Kidney (tissue), 14 donors: ENCODE results near the gene RBM12. TPM values are rescaled to one million over a fixed set of nuclear protein-coding genes. Genes with fewer than 3 reads are reported as not detected.

Experiments
- DNase-seq, 5 donors: peaks; one replicate each; pipeline ENCODE4 v3.0.0-alpha.2; 2013 to 2020
- FAIRE-seq: peaks from 2 replicates; lab custom pipeline; 2012; peaks lifted over from hg19 to GRCh38; lab: Jason Lieb, UNC
- H3K27ac ChIP-seq, 2 donors: one replicate each; pipeline ENCODE4 v1.7.0; 2013; ENCODE audit warnings: low read depth in 2 of 2, low read length in 2 of 2, inconsistent platforms in 1 of 2
- H3K27me3 ChIP-seq: one replicate; pipeline ENCODE4 v1.7.1; 2013; ENCODE audit warnings: low read length, inconsistent platforms; ENCODE audit not compliant: control insufficient read depth, insufficient read depth
- H3K36me3 ChIP-seq, 3 donors: one replicate each; pipeline versions ENCODE4 v1.7.0 to v1.7.1; 2013; ENCODE audit warnings: low read length in 3 of 3, control low read depth in 1 of 3, inconsistent platforms in 1 of 3; ENCODE audit not compliant: insufficient read depth in 3 of 3, control insufficient read depth in 2 of 3
- H3K4me1 ChIP-seq, 3 donors: one replicate each; pipeline versions ENCODE4 v1.7.0 to v1.7.1; 2013; ENCODE audit warnings: low read length in 3 of 3, inconsistent platforms in 1 of 3, low read depth in 1 of 3; ENCODE audit not compliant: control insufficient read depth in 2 of 3, insufficient read depth in 2 of 3
- H3K4me3 ChIP-seq, 3 donors: one replicate each; pipeline versions ENCODE4 v1.7.0 to v1.8.1; 2013; ENCODE audit warnings: low read length in 3 of 3, control low read depth in 1 of 3, inconsistent platforms in 1 of 3
- H3K9ac ChIP-seq, 3 donors: one replicate each; pipeline versions ENCODE4 v1.7.0 to v1.7.1; 2013; ENCODE audit warnings: low read length in 3 of 3, control low read depth in 1 of 3, inconsistent platforms in 1 of 3
- H3K9me3 ChIP-seq, 3 donors: one replicate each; pipeline versions ENCODE4 v1.7.0 to v1.7.1; 2013; ENCODE audit warnings: low read length in 3 of 3, control low read depth in 1 of 3, inconsistent platforms in 1 of 3; ENCODE audit not compliant: control insufficient read depth in 2 of 3, insufficient read depth in 1 of 3
- intact Hi-C: fragments of 100-400 bp; cut with DNase I; formaldehyde crosslinking; loops from one replicate; pipeline ENCODE4 v1.11.1; 2022
- polyA plus RNA-seq: library from polyadenylated mRNA; stranded (reverse); fragments of 350-450 nt; fragmentation: Illumina TruSeq; extraction: RNeasy Lipid Tissue Mini Kit (QIAGEN cat#74804); gene quantifications from one replicate; pipeline ENCODE4 v1.2.3, GENCODE V29; 2014; ENCODE audit warnings: low read depth, low replicate concordance; ENCODE audit not compliant: insufficient read depth
- total RNA-seq: library from RNA; stranded (reverse); fragmentation: NEBNext Ultra II Directional; extraction: Animal tissue kit (Norgen Biotek cat#: 25700); gene quantifications from one replicate; pipeline ENCODE4 v1.2.1, GENCODE V29; 2021
- TF ChIP-seq, protein P1 (sequence below): IDR thresholded peaks from 3 replicates; pipeline ENCODE4 v1.5.1; 2012; ENCODE audit warnings: mild to moderate bottlenecking, moderate library complexity, borderline replicate concordance; ENCODE audit not compliant: insufficient read depth; ENCODE audit errors: extremely low read depth
- donor health status: control.
- donor health status: control.
- donor health status: control.
- donor health status: control.
- donor health status: control.
- donor health status: DM: yes; HTN: yes; CAD: no.
- donor health status: Normal renal cell carcinoma (clear cell type).

The RBM12 gene
- total and polyA plus RNA-seq, 2 donors from 2014 or later, result 11.1 to 101 TPM

DNA sequence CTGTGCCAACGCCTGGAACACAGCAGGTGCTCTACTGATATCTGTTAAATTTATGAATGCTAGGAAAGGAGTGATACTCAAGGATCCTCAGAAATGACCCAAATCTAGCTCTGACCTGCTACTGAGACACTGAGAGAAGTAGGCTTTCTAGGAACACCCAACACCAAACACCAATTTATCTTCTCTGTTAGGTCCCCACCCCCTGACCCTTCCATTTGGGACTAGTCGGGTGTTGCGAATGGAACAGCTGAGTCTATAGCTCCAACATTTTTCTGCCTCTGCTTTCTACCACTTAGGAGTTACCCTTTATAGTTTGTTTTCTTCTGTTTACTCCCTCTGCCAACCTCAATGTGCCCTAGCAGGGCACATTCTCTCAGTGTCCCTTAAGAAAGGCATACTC, 24.0 kb downstream of the RBM12 start:
- H3K36me3 ChIP-seq, result no peaks in the 10 kb centered on the region
- DNase-seq, result no peak
- TF ChIP-seq, protein P1, sequence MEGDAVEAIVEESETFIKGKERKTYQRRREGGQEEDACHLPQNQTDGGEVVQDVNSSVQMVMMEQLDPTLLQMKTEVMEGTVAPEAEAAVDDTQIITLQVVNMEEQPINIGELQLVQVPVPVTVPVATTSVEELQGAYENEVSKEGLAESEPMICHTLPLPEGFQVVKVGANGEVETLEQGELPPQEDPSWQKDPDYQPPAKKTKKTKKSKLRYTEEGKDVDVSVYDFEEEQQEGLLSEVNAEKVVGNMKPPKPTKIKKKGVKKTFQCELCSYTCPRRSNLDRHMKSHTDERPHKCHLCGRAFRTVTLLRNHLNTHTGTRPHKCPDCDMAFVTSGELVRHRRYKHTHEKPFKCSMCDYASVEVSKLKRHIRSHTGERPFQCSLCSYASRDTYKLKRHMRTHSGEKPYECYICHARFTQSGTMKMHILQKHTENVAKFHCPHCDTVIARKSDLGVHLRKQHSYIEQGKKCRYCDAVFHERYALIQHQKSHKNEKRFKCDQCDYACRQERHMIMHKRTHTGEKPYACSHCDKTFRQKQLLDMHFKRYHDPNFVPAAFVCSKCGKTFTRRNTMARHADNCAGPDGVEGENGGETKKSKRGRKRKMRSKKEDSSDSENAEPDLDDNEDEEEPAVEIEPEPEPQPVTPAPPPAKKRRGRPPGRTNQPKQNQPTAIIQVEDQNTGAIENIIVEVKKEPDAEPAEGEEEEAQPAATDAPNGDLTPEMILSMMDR, result no peak

DNA sequence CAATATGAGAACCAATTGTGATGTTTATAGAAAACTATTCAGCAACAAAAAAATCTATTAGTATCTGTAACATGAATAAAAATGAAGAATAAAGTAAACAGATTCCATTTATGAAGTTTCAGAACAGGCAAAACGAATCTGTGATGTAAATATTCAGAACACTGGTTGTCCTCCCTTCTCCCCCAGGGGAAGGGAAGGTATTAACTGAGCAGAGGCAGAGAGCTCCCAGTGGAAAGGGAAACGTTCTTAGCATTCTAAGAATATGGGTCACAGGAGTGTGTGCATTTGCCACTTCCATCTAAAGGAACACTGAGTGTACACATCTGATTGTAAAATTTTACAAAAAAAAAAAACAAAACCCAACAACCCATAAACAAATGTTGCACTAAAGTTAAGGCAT, 25.9 kb downstream of the RBM12 start:
- H3K4me3 ChIP-seq, result no peak overlapping the region
- TF ChIP-seq, protein P1, result no peak
- no peak overlapping the region for H3K27ac ChIP-seq
- H3K4me1 ChIP-seq, result peaks cover 0 to 3% (median 0%) of the 10 kb centered on the region in 3 donors
- intact Hi-C loops, result no loop called here
- no peak overlapping the region for H3K9ac ChIP-seq
- no peaks in the 10 kb centered on the region for H3K36me3 ChIP-seq
- H3K9me3 ChIP-seq, result no peaks in the 10 kb centered on the region
- H3K27me3 ChIP-seq, result no peaks in the 10 kb centered on the region
- no peak for DNase-seq
- no peak for FAIRE-seq

More for the DNA sequence above, 24.0 kb downstream of the RBM12 start:
- Histone ChIP-seq H3K27ac (no peak overlapping the region), H3K4me1 (no peaks in the 10 kb centered on the region), H3K4me3 (no peak overlapping the region), H3K9ac (no peak overlapping the region), H3K27me3 (no peaks in the 10 kb centered on the region), H3K9me3 (no peaks in the 10 kb centered on the region)
- FAIRE-seq, result no peak
- intact Hi-C loops, result no loop called here

DNA sequence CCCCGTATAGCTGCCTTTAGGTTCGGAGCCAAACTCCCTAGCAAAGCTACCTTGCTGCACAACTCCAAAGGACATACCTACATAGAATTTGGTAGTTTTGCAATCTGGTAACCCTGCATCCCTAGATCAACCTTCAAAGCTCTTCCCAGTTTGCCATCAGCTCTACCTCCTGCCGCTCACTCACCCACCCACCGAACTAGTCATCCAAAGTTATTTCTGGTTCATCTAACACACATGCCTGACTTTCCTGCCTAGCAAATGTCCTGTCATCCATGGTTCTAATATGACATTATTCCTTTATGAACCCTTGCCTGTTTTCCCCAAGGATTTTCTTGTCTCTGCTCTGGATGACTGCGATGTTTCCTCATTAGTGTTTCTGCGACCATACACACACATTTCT, 27.4 kb downstream of the RBM12 start:
- DNase-seq (no peak), FAIRE-seq (no peak)
- intact Hi-C loops, result no loop called here

More for the DNA sequence above, 27.4 kb downstream of the RBM12 start:
- TF ChIP-seq, protein P1, result no peak
- no peak overlapping the region for H3K27ac ChIP-seq
- no peaks in the 10 kb centered on the region for H3K27me3 ChIP-seq
- H3K4me3 ChIP-seq, result no peak overlapping the region
- peaks cover 0 to 3% (median 0%) of the 10 kb centered on the region in 3 donors for H3K4me1 ChIP-seq
- H3K36me3 ChIP-seq, result no peaks in the 10 kb centered on the region
- no peaks in the 10 kb centered on the region for H3K9me3 ChIP-seq
- no peak overlapping the region for H3K9ac ChIP-seq
